Skeletal muscle tissue (tissue), 4 donors: ENCODE results near the gene TRAPPC10. TPM values are rescaled to one million over a fixed set of nuclear protein-coding genes. Genes with fewer than 3 reads are reported as not detected.

Experiments
- H3K27ac ChIP-seq: one replicate; pipeline ENCODE4 v1.7.0; 2013; ENCODE audit warnings: mild to moderate bottlenecking, low read depth, low read length, inconsistent platforms
- H3K27me3 ChIP-seq, 3 donors: one replicate each; pipeline ENCODE4 v1.7.0; 2013; ENCODE audit warnings: low read length in 3 of 3; ENCODE audit not compliant: control insufficient read depth in 3 of 3, insufficient read depth in 3 of 3
- H3K36me3 ChIP-seq, 3 donors: one replicate each; pipeline ENCODE4 v1.7.0; 2013; ENCODE audit warnings: low read length in 3 of 3; ENCODE audit not compliant: control insufficient read depth in 3 of 3, insufficient read depth in 3 of 3
- H3K4me1 ChIP-seq, 3 donors: one replicate each; pipeline ENCODE4 v1.7.0; 2013; ENCODE audit warnings: low read length in 3 of 3, mild to moderate bottlenecking in 3 of 3; ENCODE audit not compliant: control insufficient read depth in 3 of 3, insufficient read depth in 3 of 3
- H3K4me3 ChIP-seq, 3 donors: one replicate each; pipeline ENCODE4 v1.7.0; 2013; ENCODE audit warnings: low read length in 3 of 3
- H3K9ac ChIP-seq, 3 donors: one replicate each; pipeline ENCODE4 v1.7.0; 2013; ENCODE audit warnings: low read length in 3 of 3, mild to moderate bottlenecking in 3 of 3, moderate library complexity in 2 of 3, low read depth in 1 of 3
- H3K9me3 ChIP-seq, 3 donors: one replicate each; pipeline ENCODE4 v1.7.0; 2013; ENCODE audit warnings: low read length in 3 of 3; ENCODE audit not compliant: control insufficient read depth in 3 of 3
- total RNA-seq: library from RNA; depleted of rRNA; stranded (reverse); fragments of >200 nt; gene quantifications from one replicate; pipeline ENCODE4 v1.2.3, GENCODE V29; 2014
- donor health status: Osteomylitis.

The TRAPPC10 gene
- total RNA-seq, 1 donor from 2014 or later, result 7.3 TPM

DNA sequence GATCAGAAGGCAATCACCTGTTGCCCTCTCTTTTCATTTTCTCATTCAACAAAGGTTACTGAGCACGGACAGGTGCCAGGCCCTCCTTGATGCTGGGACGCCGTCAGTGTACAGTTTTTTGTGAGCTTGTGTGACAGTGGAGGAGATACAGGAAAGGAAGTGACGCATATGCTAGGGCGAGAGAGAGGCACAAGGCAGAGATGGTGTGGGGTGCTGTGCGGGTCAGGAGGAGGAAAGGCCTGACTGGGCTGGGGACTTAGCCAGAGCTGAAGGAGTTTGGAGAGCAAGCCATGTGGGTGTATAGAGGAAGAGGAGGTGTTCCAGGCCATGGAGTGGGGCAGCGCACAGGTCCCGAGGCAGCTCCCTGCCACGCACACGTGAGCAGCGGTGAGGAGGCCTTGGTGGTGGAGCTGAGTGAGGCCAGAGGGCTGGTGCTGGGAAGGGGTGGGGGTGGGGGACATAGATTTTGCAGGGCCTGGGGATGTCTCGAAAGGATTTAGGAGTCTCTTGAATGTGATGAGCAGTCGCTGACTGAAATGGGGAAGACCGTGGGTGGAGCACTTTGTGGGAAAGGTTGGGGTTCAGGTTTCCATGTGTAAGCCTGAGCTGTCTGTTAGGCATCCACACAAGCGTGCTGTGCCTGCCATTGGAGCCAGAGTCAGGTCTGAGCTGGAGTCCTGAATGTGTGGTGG is 46.0 kb downstream of the TRAPPC10 start:
- Histone ChIP-seq H3K9me3 (no peaks in the 10 kb centered on the region), H3K9ac (no peak overlapping the region), H3K4me1 (peaks cover 3 to 6% (median 6%) of the 10 kb centered on the region in 3 donors), H3K27ac (no peak overlapping the region), H3K27me3 (no peaks in the 10 kb centered on the region), H3K36me3 (peaks cover 22 to 28% (median 26%) of the 10 kb centered on the region in 3 donors), H3K4me3 (no peak overlapping the region)

DNA sequence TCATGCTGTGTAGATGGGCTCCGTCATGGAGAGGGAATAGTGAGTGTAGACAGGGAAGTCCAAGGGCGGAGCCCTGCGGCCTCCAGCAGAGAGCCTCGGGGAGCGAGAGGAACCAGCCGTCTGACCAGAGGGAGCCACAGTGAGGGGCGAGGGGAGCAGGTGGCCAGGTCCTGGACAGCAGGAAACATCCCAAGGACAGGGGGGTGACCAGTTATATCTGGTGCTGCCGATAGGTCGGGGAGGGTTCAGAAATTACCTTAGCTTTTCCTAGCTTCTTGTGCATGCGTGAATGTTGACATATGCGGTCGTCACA is 46.5 kb downstream of the TRAPPC10 start:
- no peaks in the 10 kb centered on the region for H3K27me3 ChIP-seq

DNA sequence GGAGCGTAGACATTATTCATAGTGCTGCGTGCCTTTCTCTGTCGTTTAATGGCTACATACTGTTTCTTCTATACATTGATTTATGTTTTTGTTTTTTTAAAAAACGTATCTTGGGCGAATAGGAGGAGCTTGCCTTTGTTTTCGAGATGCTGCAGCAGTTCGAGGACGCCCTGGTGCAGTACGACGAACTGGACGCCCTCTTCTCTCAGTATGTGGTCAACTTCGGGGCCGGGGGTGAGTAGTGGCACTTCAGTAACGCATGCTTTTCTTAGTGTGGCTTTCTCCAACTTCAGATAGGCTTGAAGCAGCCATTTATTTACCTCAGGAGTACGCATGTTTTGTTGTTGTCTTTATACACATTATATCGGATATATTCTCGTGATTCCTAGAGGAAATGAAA is 46.9 kb downstream of the TRAPPC10 start:
- peaks cover 28 to 35% (median 34%) of the 10 kb centered on the region in 3 donors for H3K36me3 ChIP-seq
- H3K27me3 ChIP-seq, result no peaks in the 10 kb centered on the region
- H3K9ac ChIP-seq, result no peak overlapping the region
- no peak overlapping the region for H3K27ac ChIP-seq
- H3K4me1 ChIP-seq, result peaks cover 3 to 6% (median 6%) of the 10 kb centered on the region in 3 donors
- no peaks in the 10 kb centered on the region for H3K9me3 ChIP-seq
- H3K4me3 ChIP-seq, result no peak overlapping the region

More for the DNA sequence above, 46.5 kb downstream of the TRAPPC10 start:
- Histone ChIP-seq H3K36me3 (peaks cover 25 to 32% (median 31%) of the 10 kb centered on the region in 3 donors), H3K27ac (no peak overlapping the region), H3K9me3 (no peaks in the 10 kb centered on the region), H3K9ac (no peak overlapping the region), H3K4me3 (no peak overlapping the region), H3K4me1 (peaks cover 3 to 6% (median 6%) of the 10 kb centered on the region in 3 donors)

DNA sequence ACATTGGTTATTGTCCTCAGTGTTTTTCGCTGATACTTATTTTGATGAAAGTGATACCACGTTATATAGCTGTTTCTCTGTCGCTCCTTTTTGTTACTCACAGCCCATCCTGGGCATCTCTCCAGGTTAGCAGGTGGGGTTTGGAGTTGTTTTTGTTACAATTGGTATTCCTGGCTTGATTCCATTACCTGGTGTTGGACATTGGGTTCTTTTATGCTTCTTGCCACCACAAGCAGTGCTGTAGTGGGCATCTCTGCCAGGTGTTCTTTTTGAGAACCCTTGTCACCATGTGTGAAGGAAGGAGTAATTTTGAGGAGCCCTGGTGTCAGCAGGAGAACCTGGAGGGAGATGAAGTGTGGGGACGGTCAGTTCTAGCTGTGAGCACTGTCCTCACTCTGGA is 47.6 kb downstream of the TRAPPC10 start:
- no peak overlapping the region for H3K9ac ChIP-seq
- H3K4me1 ChIP-seq, result peaks cover 1 to 4% (median 3%) of the 10 kb centered on the region in 3 donors
- no peak overlapping the region for H3K27ac ChIP-seq
- H3K4me3 ChIP-seq, result no peak overlapping the region
- no peaks in the 10 kb centered on the region for H3K27me3 ChIP-seq
- H3K9me3 ChIP-seq, result no peaks in the 10 kb centered on the region
- peaks cover 32 to 39% (median 39%) of the 10 kb centered on the region in 3 donors for H3K36me3 ChIP-seq

DNA sequence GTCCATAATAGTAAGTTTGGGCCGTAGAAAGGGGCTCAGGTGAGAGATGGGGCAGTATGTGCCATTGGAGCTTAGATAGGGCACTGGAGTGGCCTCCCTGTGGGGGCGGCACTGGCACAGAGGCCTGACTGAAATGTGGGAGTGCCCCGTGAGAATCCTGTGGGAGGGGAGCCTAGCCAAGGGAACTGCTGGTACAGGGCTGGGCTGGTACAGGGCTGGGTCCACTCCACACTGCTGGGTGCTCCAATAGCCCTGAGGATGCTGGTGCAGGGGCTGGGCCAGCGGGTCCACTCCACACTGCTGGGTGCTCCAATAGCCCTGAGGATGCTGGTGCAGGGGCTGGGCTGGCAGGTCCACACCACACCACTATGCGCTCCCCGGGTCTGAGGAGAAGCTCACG is 50.3 kb downstream of the TRAPPC10 start:
- Histone ChIP-seq H3K36me3 (peaks cover 38 to 47% (median 41%) of the 10 kb centered on the region in 3 donors), H3K4me1 (no peaks in the 10 kb centered on the region), H3K4me3 (no peak overlapping the region)

DNA sequence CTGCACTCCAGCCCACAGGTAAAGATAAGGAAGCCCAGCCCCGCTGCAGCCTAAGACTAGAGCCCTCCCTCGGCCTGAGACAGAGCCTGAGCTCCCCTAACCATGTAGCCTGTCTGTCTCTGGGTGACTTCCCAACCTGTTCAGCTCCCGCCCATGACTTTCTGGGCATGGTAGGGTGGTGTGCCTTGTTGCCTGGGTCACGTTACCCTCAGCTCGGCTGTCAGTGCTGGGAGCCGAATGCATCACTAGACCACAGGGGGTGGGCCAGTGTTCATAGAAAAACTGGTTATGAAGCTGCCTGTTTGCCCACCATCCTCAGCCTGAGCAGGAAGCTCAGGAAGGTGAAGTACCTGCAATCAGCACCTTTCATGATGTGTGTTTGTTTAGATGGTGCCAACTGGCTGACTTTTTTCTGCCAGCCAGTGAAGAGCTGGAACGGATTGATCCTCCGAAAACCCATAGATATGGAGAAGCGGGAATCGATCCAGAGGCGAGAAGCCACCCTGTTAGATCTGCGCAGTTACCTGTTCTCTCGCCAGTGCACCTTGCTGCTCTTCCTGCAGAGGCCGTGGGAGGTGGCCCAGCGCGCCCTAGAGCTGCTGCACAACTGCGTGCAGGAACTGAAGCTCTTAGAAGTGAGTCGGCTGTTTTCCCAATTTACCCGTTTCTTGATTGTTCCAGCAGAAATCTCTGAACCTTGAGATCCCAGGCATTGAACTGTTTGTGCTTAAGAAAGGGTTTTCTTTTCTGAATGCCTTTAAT is 51.2 kb downstream of the TRAPPC10 start:
- Histone ChIP-seq H3K4me1 (no peaks in the 10 kb centered on the region), H3K36me3 (peaks cover 33 to 41% (median 40%) of the 10 kb centered on the region in 3 donors), H3K27me3 (no peaks in the 10 kb centered on the region), H3K9me3 (no peaks in the 10 kb centered on the region), H3K27ac (no peak overlapping the region), H3K4me3 (no peak overlapping the region), H3K9ac (no peak overlapping the region)

More for the DNA sequence above, 50.3 kb downstream of the TRAPPC10 start:
- no peaks in the 10 kb centered on the region for H3K9me3 ChIP-seq
- no peaks in the 10 kb centered on the region for H3K27me3 ChIP-seq
- H3K27ac ChIP-seq, result no peak overlapping the region
- H3K9ac ChIP-seq, result no peak overlapping the region

DNA sequence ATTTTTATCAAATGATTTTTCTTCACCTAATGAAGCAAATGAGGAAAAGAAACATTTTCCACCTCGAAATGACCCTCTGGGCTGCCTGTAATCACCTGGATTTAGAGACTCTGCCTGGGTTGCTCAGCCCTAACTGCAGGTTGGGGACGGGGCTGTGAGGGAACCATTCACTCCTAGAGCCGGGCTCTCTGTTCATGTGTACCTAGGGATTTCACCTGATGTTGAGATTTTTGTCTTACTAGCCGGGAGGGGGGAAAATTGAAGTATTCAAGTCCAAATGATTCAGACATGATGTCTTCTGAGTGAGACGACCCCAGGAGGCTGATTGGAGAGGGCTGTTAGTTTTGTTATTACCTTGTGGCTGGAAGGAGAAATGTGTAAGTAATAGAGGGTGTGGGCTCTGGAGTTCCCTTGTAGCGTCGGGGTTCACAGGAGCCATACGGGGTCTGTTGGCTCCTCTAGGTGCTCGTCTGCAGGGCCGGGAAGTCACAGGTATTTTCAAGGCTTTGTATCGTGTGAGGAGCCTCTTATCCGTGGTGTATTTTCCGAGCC is 52.8 kb downstream of the TRAPPC10 start:
- Histone ChIP-seq H3K9ac (no peak overlapping the region), H3K9me3 (no peaks in the 10 kb centered on the region), H3K27me3 (no peaks in the 10 kb centered on the region), H3K27ac (no peak overlapping the region), H3K36me3 (peaks cover 28 to 40% (median 34%) of the 10 kb centered on the region in 3 donors), H3K4me3 (no peak overlapping the region), H3K4me1 (no peaks in the 10 kb centered on the region)

DNA sequence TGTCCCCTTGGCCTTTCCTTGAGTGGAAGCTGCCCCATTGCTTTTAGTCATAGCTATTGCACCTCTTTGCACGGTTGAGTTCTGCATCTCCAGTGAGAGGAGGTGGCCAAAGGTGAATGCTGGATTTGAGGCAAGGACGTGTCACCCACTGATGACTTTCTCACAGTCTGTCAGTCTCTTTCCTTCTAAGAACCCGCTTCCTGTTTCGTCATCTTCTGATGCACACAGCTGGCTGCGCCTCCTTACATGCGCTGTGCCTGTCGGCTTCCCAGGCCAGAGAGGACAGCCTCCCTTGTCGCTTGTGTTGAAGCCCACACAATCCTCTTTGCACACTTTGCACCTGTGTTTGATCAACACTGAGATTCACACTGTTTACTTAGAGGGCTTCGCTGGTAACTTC is 53.3 kb downstream of the TRAPPC10 start:
- Histone ChIP-seq H3K4me3 (no peak overlapping the region), H3K27ac (no peak overlapping the region), H3K27me3 (no peaks in the 10 kb centered on the region), H3K4me1 (no peaks in the 10 kb centered on the region), H3K9ac (no peak overlapping the region), H3K9me3 (no peaks in the 10 kb centered on the region), H3K36me3 (peaks cover 29 to 39% (median 35%) of the 10 kb centered on the region in 3 donors)

DNA sequence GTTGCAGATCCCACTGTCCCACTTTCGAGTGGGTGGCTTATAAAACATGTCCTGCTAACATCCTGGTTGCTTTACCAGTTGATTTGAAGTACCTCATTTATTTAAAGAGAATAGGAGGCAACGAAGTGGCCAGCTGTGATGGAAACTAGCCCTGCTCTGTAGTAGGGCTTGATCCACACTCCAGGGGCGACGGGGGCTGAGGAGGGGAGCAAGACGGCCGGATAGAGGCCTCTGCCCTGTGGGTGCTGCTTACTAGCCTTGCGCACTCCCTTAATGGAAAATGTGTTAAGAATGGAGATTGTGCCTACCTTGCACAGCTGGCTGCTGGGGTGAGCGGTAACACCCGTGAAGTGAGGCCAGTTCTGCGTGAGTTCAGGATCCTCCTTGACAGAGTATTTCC is 54.0 kb downstream of the TRAPPC10 start:
- Histone ChIP-seq H3K4me3 (no peak overlapping the region), H3K36me3 (peaks cover 32 to 39% (median 38%) of the 10 kb centered on the region in 3 donors), H3K27ac (no peak overlapping the region), H3K9ac (no peak overlapping the region), H3K9me3 (no peaks in the 10 kb centered on the region), H3K27me3 (no peaks in the 10 kb centered on the region), H3K4me1 (no peaks in the 10 kb centered on the region)
